Endothelial cell of umbilical vein (primary cell): ENCODE data around the gene ZDHHC17.

Experiments used
- CTCF ChIP-seq, 2 donors: IDR thresholded peaks; 1 replicate in 1 of 2; 2 replicates in 1 of 2; pipeline ENCODE4 v1.5.1; 2011; ENCODE audit warnings: low read length in 2 of 2, mild to moderate bottlenecking in 2 of 2, moderate library complexity in 2 of 2, control low read depth in 1 of 2, inconsistent platforms in 1 of 2, low read depth in 1 of 2; ENCODE audit not compliant: insufficient read depth in 1 of 2; ENCODE audit errors: extremely low read depth in 1 of 2
- EZH2 ChIP-seq: IDR thresholded peaks from 2 replicates; pipeline ENCODE4 v1.6.1; 2012; ENCODE audit warnings: borderline replicate concordance, low read depth, mild to moderate bottlenecking, moderate library complexity, low read length, inconsistent platforms; ENCODE audit not compliant: severe bottlenecking
- GATA2 ChIP-seq: IDR thresholded peaks from 2 replicates; pipeline ENCODE4 v1.7.0; 2011; ENCODE audit warnings: low read depth, mild to moderate bottlenecking, moderate library complexity, mixed read lengths, low read length; ENCODE audit not compliant: insufficient read length, insufficient read depth
- MAX ChIP-seq: IDR thresholded peaks from 2 replicates; pipeline ENCODE4 v1.6.1; 2011; ENCODE audit not compliant: insufficient read depth, insufficient read length
- POLR2A ChIP-seq: IDR thresholded peaks from 2 replicates; pipeline ENCODE4 v1.6.1; 2012; ENCODE audit warnings: low read depth, mild to moderate bottlenecking, control low read depth, low read length
- POLR2AphosphoS5 ChIP-seq: IDR thresholded peaks from 2 replicates; pipeline ENCODE4 v1.6.1; 2012; ENCODE audit warnings: low read depth, mild to moderate bottlenecking, control low read depth, low read length, moderate library complexity; ENCODE audit not compliant: insufficient read depth

- no peak for TF ChIP-seq EZH2
- TF ChIP-seq POLR2A = no peak
- no peak for TF ChIP-seq CTCF (IDR thresholded peaks at IDR 0.05; ENCODE audit: extremely low read depth in 1 of 2, insufficient read depth in 1 of 2, low read depth in 1 of 2, low read length in 2 of 2)
- TF ChIP-seq POLR2AphosphoS5 = no peak
- TF ChIP-seq MAX = no peak
- TF ChIP-seq GATA2 = no peak
Measured at GRCh38 chr12:76717314-76717713, 46.6 kb upstream of the ZDHHC17 start.
